Adipose tissue (tissue), 3 donors: Measurements from ENCODE around the gene OR4C45. TPM values are rescaled to one million over a fixed set of nuclear protein-coding genes. Genes with fewer than 3 reads are reported as not detected.

Source experiments
- polyA plus RNA-seq, 3 donors: library from polyadenylated mRNA; stranded (reverse); fragments of 200-250 nt; gene quantifications; one replicate each; pipeline ENCODE4 v1.2.3, GENCODE V29; 2013
- donor health status: healthy with polysubstance abuse.
- donor health status: Bipolar disorder and iron deficiency.
- donor health status: healthy.

The OR4C45 gene
- polyA plus RNA-seq, 3 donors = not detected

Other genes with a start within 250 kb of the OR4C45 start
- gene OR4C13, start 80.5 kb upstream of the OR4C45 start, polyA plus RNA-seq = not detected
- not detected for gene OR4C12, start 50.3 kb upstream of the OR4C45 start, polyA plus RNA-seq